Stimulated activated CD4-positive, alpha-beta T cell treated with anti-CD3 and anti-CD28 coated beads, Interleukin-15, amount 100 ng/mL, for 1 hour (primary cell): ENCODE data around the gene SLC26A8.
"Not testable (repeated sequence)": the region's sequence is repeated elsewhere in the genome, so short reads cannot be mapped to it uniquely, and the experiment has no call there.

Experiments used
- DNase-seq, 2 donors: peaks; one replicate each; pipeline ENCODE4 v3.0.0-alpha.2; 2020; ENCODE audit warnings: low read depth in 1 of 2, low spot score in 1 of 2

Gene SLC26A8

GRCh38 chr6:36018339-36018738 is 6.1 kb downstream of the SLC26A8 start:
- DNase-seq, result no peak

GRCh38 chr6:36015666-36016065 is 8.8 kb downstream of the SLC26A8 start:
- no peak for DNase-seq

GRCh38 chr6:36000451-36000850 is 24.0 kb downstream of the SLC26A8 start:
- DNase-seq, result no peak

- DNase-seq, result no peak
Measured at GRCh38 chr6:35993150-35993549, 31.3 kb downstream of the SLC26A8 start.

- not testable (repeated sequence) for DNase-seq
Measured at GRCh38 chr6:35988047-35988446, 36.4 kb downstream of the SLC26A8 start.

GRCh38 chr6:35984701-35985100 is 39.7 kb downstream of the SLC26A8 start:
- no peak for DNase-seq

GRCh38 chr6:35980991-35981645 is 43.3 kb downstream of the SLC26A8 start:
- DNase-seq, result no peak

- DNase-seq, result not testable (repeated sequence)
Measured at GRCh38 chr6:35980126-35980525, 44.3 kb downstream of the SLC26A8 start.

- no peak for DNase-seq
Measured at GRCh38 chr6:35977308-35977707, 47.1 kb downstream of the SLC26A8 start.

- DNase-seq, result no peak
Measured at GRCh38 chr6:35973670-35974222, 50.7 kb downstream of the SLC26A8 start.

GRCh38 chr6:35972471-35973367 is 51.7 kb downstream of the SLC26A8 start:
- DNase-seq, result no peak

- DNase-seq, result no peak
Measured at GRCh38 chr6:35970181-35970580, 54.3 kb downstream of the SLC26A8 start.

- no peak for DNase-seq
Measured at GRCh38 chr6:35969646-35970045, 54.8 kb downstream of the SLC26A8 start.

GRCh38 chr6:35968821-35969220 is 55.6 kb downstream of the SLC26A8 start:
- no peak for DNase-seq

GRCh38 chr6:35967076-35967774 is 57.2 kb downstream of the SLC26A8 start:
- no peak for DNase-seq

- no peak for DNase-seq
Measured at GRCh38 chr6:35962779-35963560, 61.5 kb downstream of the SLC26A8 start.

GRCh38 chr6:35960187-35960586 is 64.3 kb downstream of the SLC26A8 start:
- no peak for DNase-seq

- DNase-seq, result no peak
Measured at GRCh38 chr6:35955970-35956369, 68.5 kb downstream of the SLC26A8 start.

GRCh38 chr6:35955521-35955920 is 68.9 kb downstream of the SLC26A8 start:
- DNase-seq, result no peak

- no peak for DNase-seq
Measured at GRCh38 chr6:35955071-35955470, 69.4 kb downstream of the SLC26A8 start.

GRCh38 chr6:35954333-35954732 is 70.1 kb downstream of the SLC26A8 start:
- no peak for DNase-seq
